Subcutaneous abdominal adipose tissue (tissue), 5 donors: ENCODE data around the gene DCD.

Source experiments
- H3K27ac ChIP-seq: one replicate; pipeline ENCODE4 v1.7.0; 2013; ENCODE audit warnings: low read depth, mild to moderate bottlenecking, inconsistent platforms, low read length, moderate library complexity
- H3K27me3 ChIP-seq, 5 donors: one replicate each; pipeline ENCODE4 v1.7.0; 2013; ENCODE audit warnings: low read length in 5 of 5, inconsistent platforms in 1 of 5; ENCODE audit not compliant: control insufficient read depth in 5 of 5, insufficient read depth in 4 of 5
- H3K36me3 ChIP-seq, 5 donors: one replicate each; pipeline ENCODE4 v1.7.0; 2013; ENCODE audit warnings: low read length in 5 of 5; ENCODE audit not compliant: control insufficient read depth in 5 of 5, insufficient read depth in 5 of 5
- H3K4me1 ChIP-seq, 5 donors: one replicate each; pipeline ENCODE4 v1.7.0; 2013; ENCODE audit warnings: low read length in 5 of 5, mild to moderate bottlenecking in 3 of 5, moderate library complexity in 1 of 5; ENCODE audit not compliant: control insufficient read depth in 5 of 5, insufficient read depth in 5 of 5
- H3K4me3 ChIP-seq, 5 donors: one replicate each; pipeline ENCODE4 v1.7.0; 2013; ENCODE audit warnings: low read length in 5 of 5, low read depth in 1 of 5
- H3K9ac ChIP-seq, 5 donors: one replicate each; pipeline ENCODE4 v1.7.0; 2013; ENCODE audit warnings: low read length in 5 of 5, mild to moderate bottlenecking in 4 of 5, moderate library complexity in 3 of 5
- H3K9me3 ChIP-seq, 5 donors: one replicate each; pipeline ENCODE4 v1.7.0; 2013; ENCODE audit warnings: low read length in 5 of 5; ENCODE audit not compliant: control insufficient read depth in 5 of 5
- donor health status: healthy.
- donor health status: healthy.
- donor health status: healthy.
- donor health status: healthy.
- donor health status: healthy.

Gene DCD

DNA sequence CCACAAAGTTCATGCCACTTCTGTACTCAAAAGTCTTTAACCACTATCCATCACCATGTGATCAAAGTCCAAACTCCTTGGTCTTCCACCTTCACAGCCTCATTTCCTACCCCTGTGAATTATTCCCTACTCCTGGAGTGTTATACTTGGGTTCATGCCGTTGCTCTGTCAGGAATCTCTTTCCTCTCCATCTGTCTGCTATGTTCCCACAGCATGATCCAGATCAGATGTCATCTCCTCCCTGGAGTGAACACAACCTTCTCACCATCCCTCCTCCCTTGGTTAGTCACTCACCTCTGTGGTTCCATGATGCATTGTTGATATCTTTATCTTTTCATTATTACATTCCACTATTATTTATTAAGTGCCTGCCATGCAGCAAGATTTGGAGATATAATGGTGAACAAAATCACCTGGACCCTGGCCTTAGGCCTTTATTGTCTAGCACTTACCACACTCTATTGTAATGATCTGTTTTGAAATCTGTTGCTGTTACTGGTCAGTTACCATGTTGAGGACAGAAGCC is 35.9 kb downstream of the DCD start:
- Histone ChIP-seq H3K4me1 (peaks cover 0 to 2% (median 0%) of the 10 kb centered on the region in 5 donors), H3K9me3 (no peaks in the 10 kb centered on the region), H3K9ac (no peak overlapping the region), H3K27me3 (peaks cover 0 to 15% (median 8%) of the 10 kb centered on the region in 5 donors), H3K4me3 (no peak overlapping the region), H3K27ac (no peak overlapping the region), H3K36me3 (no peaks in the 10 kb centered on the region)

DNA sequence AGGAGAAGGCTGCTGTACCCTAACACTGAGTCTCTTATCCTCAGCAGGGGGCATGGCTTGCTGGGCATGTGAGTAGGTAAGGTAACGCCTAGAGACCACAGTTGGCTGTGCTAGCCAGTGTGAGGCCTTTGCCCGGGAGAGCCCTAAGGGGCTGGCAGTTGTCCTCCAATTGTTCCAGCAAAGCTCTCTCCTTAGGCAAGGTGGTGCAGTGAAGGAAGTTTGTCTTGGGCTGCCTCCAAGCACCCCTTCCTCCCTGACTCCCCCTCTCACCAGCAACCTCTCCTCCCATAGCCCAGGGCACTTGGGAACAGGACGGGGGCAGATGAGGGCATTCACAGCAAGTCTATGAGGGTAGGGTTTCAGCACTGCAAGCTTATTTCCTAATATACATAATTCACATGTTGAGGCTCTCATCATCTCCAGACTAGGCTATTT is 36.4 kb downstream of the DCD start:
- peaks cover 0 to 2% (median 0%) of the 10 kb centered on the region in 5 donors for H3K4me1 ChIP-seq
- no peaks in the 10 kb centered on the region for H3K9me3 ChIP-seq
- H3K27me3 ChIP-seq, result peaks cover 0 to 15% (median 8%) of the 10 kb centered on the region in 5 donors
- H3K36me3 ChIP-seq, result no peaks in the 10 kb centered on the region
- no peak overlapping the region for H3K9ac ChIP-seq
- no peak overlapping the region for H3K27ac ChIP-seq
- H3K4me3 ChIP-seq, result no peak overlapping the region

- no peaks in the 10 kb centered on the region for H3K9me3 ChIP-seq
- H3K9ac ChIP-seq, result no peak overlapping the region
- H3K4me3 ChIP-seq, result no peak overlapping the region
- H3K27ac ChIP-seq, result no peak overlapping the region
- H3K27me3 ChIP-seq, result peaks cover 0 to 5% (median 0%) of the 10 kb centered on the region in 5 donors
- H3K36me3 ChIP-seq, result no peaks in the 10 kb centered on the region
- no peaks in the 10 kb centered on the region for H3K4me1 ChIP-seq
Observed at GRCh38 chr12:54608769-54609168, 39.4 kb downstream of the DCD start.

DNA sequence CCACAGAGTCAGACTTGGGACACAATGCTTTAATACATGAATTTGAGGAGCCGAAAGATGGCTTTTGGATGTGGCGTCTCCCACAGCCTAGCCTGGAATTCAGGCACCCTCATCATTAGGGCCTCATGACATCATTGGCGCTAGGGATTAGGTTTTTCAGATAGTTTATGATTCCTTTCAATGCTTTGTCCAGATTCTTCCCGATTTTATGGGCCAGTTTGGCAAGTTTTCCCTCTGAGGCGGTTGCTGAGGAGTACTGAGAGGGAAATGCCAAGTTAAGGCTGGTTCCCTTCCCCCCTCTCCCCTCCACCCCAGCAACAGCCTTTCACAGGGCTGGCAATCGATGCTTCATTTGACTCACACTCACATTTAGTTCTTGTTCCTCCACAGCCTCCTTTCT is 40.0 kb downstream of the DCD start:
- Histone ChIP-seq H3K36me3 (no peaks in the 10 kb centered on the region), H3K4me1 (peaks cover 0 to under 1% (median 0%) of the 10 kb centered on the region in 5 donors), H3K27me3 (peaks cover 0 to 5% (median 0%) of the 10 kb centered on the region in 5 donors), H3K9ac (no peak overlapping the region), H3K4me3 (no peak overlapping the region), H3K27ac (no peak overlapping the region), H3K9me3 (no peaks in the 10 kb centered on the region)

DNA sequence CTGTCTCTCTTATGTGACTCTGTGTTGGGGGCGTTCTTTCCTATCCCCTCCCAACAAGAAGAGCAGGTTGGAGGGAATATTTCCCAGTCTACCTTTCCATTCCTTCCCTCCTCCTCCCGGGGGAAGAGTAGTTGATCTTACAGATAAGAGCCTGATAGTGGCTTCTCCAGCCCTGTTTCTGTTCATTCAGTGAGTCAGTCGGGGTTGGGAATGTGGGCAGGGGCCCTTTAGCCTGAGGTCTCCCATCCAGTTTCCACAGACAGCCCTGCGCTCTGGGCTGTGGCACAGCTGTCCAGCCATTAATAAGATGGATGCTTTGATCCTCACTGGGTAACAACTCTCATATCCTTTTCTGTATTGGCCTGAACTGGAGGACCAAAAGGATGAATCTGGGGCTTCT is 41.6 kb downstream of the DCD start:
- no peak overlapping the region for H3K27ac ChIP-seq
- peaks cover 0 to 5% (median 0%) of the 10 kb centered on the region in 5 donors for H3K27me3 ChIP-seq
- no peaks in the 10 kb centered on the region for H3K9me3 ChIP-seq
- H3K9ac ChIP-seq, result no peak overlapping the region
- H3K4me1 ChIP-seq, result peaks cover 0 to 15% (median 13%) of the 10 kb centered on the region in 5 donors
- H3K36me3 ChIP-seq, result no peaks in the 10 kb centered on the region
- H3K4me3 ChIP-seq, result no peak overlapping the region

GRCh38 chr12:54605138-54605970 is 42.8 kb downstream of the DCD start:
- Histone ChIP-seq H3K9ac (no peak overlapping the region), H3K36me3 (no peaks in the 10 kb centered on the region), H3K27me3 (no peaks in the 10 kb centered on the region), H3K9me3 (no peaks in the 10 kb centered on the region), H3K4me1 (peaks cover 0 to 15% (median 13%) of the 10 kb centered on the region in 5 donors), H3K27ac (no peak overlapping the region), H3K4me3 (no peak overlapping the region)

- Histone ChIP-seq H3K9me3 (no peaks in the 10 kb centered on the region), H3K27me3 (no peaks in the 10 kb centered on the region), H3K36me3 (no peaks in the 10 kb centered on the region), H3K27ac (no peak overlapping the region), H3K4me3 (no peak overlapping the region), H3K4me1 (peaks cover 0 to 15% (median 13%) of the 10 kb centered on the region in 5 donors), H3K9ac (no peak overlapping the region)
Observed at GRCh38 chr12:54604436-54604835, 43.7 kb downstream of the DCD start.

GRCh38 chr12:54603872-54604271 is 44.3 kb downstream of the DCD start:
- H3K4me3 ChIP-seq, result no peak overlapping the region
- H3K27me3 ChIP-seq, result no peaks in the 10 kb centered on the region
- H3K27ac ChIP-seq, result no peak overlapping the region

DNA sequence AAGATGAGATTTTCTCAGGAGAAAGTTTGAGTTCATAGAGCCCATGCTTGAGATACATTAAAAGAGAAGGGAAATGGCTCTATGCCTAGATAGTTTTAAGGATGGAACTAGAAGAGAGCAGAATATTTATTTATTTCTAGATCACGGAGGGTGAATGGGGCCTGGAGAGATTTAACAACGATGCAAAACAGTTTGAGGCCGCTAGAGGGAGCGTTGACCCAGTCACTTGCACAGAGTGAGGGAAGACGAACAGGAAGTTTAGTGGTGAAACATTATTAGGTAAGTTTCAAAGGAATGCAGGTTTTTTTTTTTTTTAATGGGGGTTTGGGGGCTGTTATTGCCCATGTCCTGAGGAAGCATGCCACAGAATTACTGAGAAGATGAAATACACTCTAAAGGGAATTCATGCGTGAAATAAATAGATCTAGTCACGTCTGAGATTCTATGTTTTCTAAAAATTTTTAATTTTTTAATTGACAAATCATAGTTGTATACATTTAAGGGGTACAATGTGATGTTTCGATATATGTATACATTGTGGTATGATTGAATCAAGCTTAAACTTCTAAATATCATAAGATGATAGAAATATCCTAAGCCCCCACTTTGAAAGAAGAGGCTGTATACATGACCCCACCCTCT is 44.9 kb downstream of the DCD start:
- Histone ChIP-seq H3K4me3 (no peak overlapping the region), H3K36me3 (no peaks in the 10 kb centered on the region), H3K4me1 (peaks cover 0 to 15% (median 13%) of the 10 kb centered on the region in 5 donors), H3K9ac (peak overlapping the region in 1 of 5 donors; percentile 58), H3K27ac (peak overlapping the region; percentile 58), H3K9me3 (no peaks in the 10 kb centered on the region), H3K27me3 (no peaks in the 10 kb centered on the region)

More at GRCh38 chr12:54603872-54604271, 44.3 kb downstream of the DCD start:
- Histone ChIP-seq H3K9ac (no peak overlapping the region), H3K36me3 (no peaks in the 10 kb centered on the region), H3K9me3 (no peaks in the 10 kb centered on the region), H3K4me1 (peaks cover 0 to 15% (median 13%) of the 10 kb centered on the region in 5 donors)

DNA sequence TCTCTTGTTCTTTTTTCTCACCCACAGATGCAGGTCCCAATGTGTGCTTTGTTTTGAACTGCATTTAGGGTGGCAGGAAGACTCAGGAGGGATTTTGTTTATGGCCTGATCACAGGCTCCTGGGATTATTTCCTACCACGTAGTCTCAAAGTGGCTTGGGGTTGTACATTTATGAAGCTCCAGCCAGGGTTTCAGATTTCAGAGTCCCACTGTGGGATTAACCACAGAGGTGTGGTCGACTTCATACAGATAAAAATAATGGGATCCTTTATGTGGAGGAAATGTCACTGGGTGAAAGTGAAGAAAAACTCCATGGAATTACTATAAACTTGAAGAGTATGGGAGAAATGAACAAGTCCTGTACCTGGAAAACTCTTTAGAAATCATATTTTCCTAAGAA is 45.5 kb downstream of the DCD start:
- Histone ChIP-seq H3K9ac (peak overlapping the region in 2 of 5 donors; percentile 43 to 58), H3K27ac (peak overlapping the region; percentile 58), H3K27me3 (no peaks in the 10 kb centered on the region), H3K4me1 (peaks cover 0 to 15% (median 13%) of the 10 kb centered on the region in 5 donors), H3K4me3 (no peak overlapping the region), H3K36me3 (no peaks in the 10 kb centered on the region), H3K9me3 (no peaks in the 10 kb centered on the region)
